H54 (cell line): ENCODE measurements around the gene CFAP100.

ENCODE experiments used
- DNase-seq: peaks from one replicate; pipeline ENCODE4 v3.0.0; 2011; ENCODE audit warnings: low spot score, mixed read lengths; ENCODE audit not compliant: insufficient read length
- FAIRE-seq: peaks from 3 replicates; lab custom pipeline; 2011; peaks lifted over from hg19 to GRCh38; lab: Jason Lieb, UNC
- POLR2A ChIP-seq: IDR thresholded peaks from 2 replicates; pipeline ENCODE4 v1.6.1; 2011; ENCODE audit warnings: low read depth, mild to moderate bottlenecking, low read length

CFAP100 gene

GRCh38 chr3:126485176-126485897, 90.6 kb downstream of the CFAP100 start:
- no peak for FAIRE-seq
- TF ChIP-seq POLR2A, result no peak
- DNase-seq, result no peak

- FAIRE-seq (no peak), DNase-seq (no peak)
- TF ChIP-seq POLR2A, result no peak
Observed at GRCh38 chr3:126485956-126486355, 91.2 kb downstream of the CFAP100 start.
